ENCODE data around the gene NHEJ1.
"Not testable (repeated sequence)": the region's sequence is repeated elsewhere in the genome, so short reads cannot be mapped to it uniquely, and the experiment has no call there.

The NHEJ1 gene

GRCh38 chr2:219204425-219205164 is 44.0 kb upstream of the NHEJ1 start:
- FAIRE-seq (no peak), DNase-seq (ENCODE audit: insufficient read length, low spot score) (no peak)
- TF ChIP-seq POLR2AphosphoS5 (IDR thresholded peaks at IDR 0.05; ENCODE audit: low read depth, low read length) = no peak
- TF ChIP-seq POLR2A (IDR thresholded peaks at IDR 0.05; ENCODE audit: low read depth, low read length) = no peak
- no peak for TF ChIP-seq POU2F2 (IDR thresholded peaks at IDR 0.05; ENCODE audit: low read depth, low read length)
- no peak for TF ChIP-seq TAF1 (IDR thresholded peaks at IDR 0.05; ENCODE audit: low read depth, low read length)
- no peak for TF ChIP-seq SPI1 (IDR thresholded peaks at IDR 0.05; ENCODE audit: low read depth, low read length)
- no peak for TF ChIP-seq PAX5 (IDR thresholded peaks at IDR 0.05; ENCODE audit: insufficient read depth, low read length, severe bottlenecking)

GRCh38 chr2:219201331-219201730 is 40.7 kb upstream of the NHEJ1 start:
- DNase-seq (ENCODE audit: insufficient read length, low spot score); FAIRE-seq: not testable (repeated sequence)

GRCh38 chr2:219200502-219201326 is 40.1 kb upstream of the NHEJ1 start:
- DNase-seq (ENCODE audit: insufficient read length, low spot score); FAIRE-seq: not testable (repeated sequence)

- FAIRE-seq = no peak
- DNase-seq (ENCODE audit: insufficient read length, low spot score) = no peak
- TF ChIP-seq SPI1 (IDR thresholded peaks at IDR 0.05; ENCODE audit: low read depth, low read length) = no peak
- TF ChIP-seq POLR2AphosphoS5 (IDR thresholded peaks at IDR 0.05; ENCODE audit: low read depth, low read length) = no peak
- TF ChIP-seq POU2F2 (IDR thresholded peaks at IDR 0.05; ENCODE audit: low read depth, low read length) = no peak
- no peak for TF ChIP-seq POLR2A (IDR thresholded peaks at IDR 0.05; ENCODE audit: low read depth, low read length)
- no peak for TF ChIP-seq TAF1 (IDR thresholded peaks at IDR 0.05; ENCODE audit: low read depth, low read length)
- no peak for TF ChIP-seq PAX5 (IDR thresholded peaks at IDR 0.05; ENCODE audit: insufficient read depth, low read length, severe bottlenecking)
Measured at GRCh38 chr2:219199470-219200211, 39.0 kb upstream of the NHEJ1 start.

GRCh38 chr2:219198974-219199373 is 38.4 kb upstream of the NHEJ1 start:
- TF ChIP-seq POLR2A (IDR thresholded peaks at IDR 0.05; ENCODE audit: low read depth, low read length) (no peak), TAF1 (IDR thresholded peaks at IDR 0.05; ENCODE audit: low read depth, low read length) (no peak), SPI1 (IDR thresholded peaks at IDR 0.05; ENCODE audit: low read depth, low read length) (no peak), POLR2AphosphoS5 (IDR thresholded peaks at IDR 0.05; ENCODE audit: low read depth, low read length) (no peak), PAX5 (IDR thresholded peaks at IDR 0.05; ENCODE audit: insufficient read depth, low read length, severe bottlenecking) (no peak), POU2F2 (IDR thresholded peaks at IDR 0.05; ENCODE audit: low read depth, low read length) (no peak)
- FAIRE-seq (no peak), DNase-seq (ENCODE audit: insufficient read length, low spot score) (no peak)

GRCh38 chr2:219197388-219197787 is 36.8 kb upstream of the NHEJ1 start:
- FAIRE-seq = no peak
- TF ChIP-seq POLR2A (IDR thresholded peaks at IDR 0.05; ENCODE audit: low read depth, low read length) = no peak
- TF ChIP-seq POLR2AphosphoS5 (IDR thresholded peaks at IDR 0.05; ENCODE audit: low read depth, low read length) = no peak
- TF ChIP-seq SPI1 (IDR thresholded peaks at IDR 0.05; ENCODE audit: low read depth, low read length) = no peak
- TF ChIP-seq PAX5 (IDR thresholded peaks at IDR 0.05; ENCODE audit: insufficient read depth, low read length, severe bottlenecking) = no peak
- no peak for TF ChIP-seq TAF1 (IDR thresholded peaks at IDR 0.05; ENCODE audit: low read depth, low read length)
- no peak for TF ChIP-seq POU2F2 (IDR thresholded peaks at IDR 0.05; ENCODE audit: low read depth, low read length)
- no peak for DNase-seq (ENCODE audit: insufficient read length, low spot score)

- no peak for DNase-seq (ENCODE audit: insufficient read length, low spot score)
- TF ChIP-seq SPI1 (IDR thresholded peaks at IDR 0.05; ENCODE audit: low read depth, low read length) (peak; percentile 75), POLR2AphosphoS5 (IDR thresholded peaks at IDR 0.05; ENCODE audit: low read depth, low read length) (no peak), TAF1 (IDR thresholded peaks at IDR 0.05; ENCODE audit: low read depth, low read length) (no peak), POLR2A (IDR thresholded peaks at IDR 0.05; ENCODE audit: low read depth, low read length) (no peak), PAX5 (IDR thresholded peaks at IDR 0.05; ENCODE audit: insufficient read depth, low read length, severe bottlenecking) (no peak)
- FAIRE-seq = peak; percentile 59
Measured at GRCh38 chr2:219186754-219187456, 26.3 kb upstream of the NHEJ1 start.

- DNase-seq (ENCODE audit: insufficient read length, low spot score) = no peak
- no peak for TF ChIP-seq POU2F2 (IDR thresholded peaks at IDR 0.05; ENCODE audit: low read depth, low read length)
- TF ChIP-seq POLR2A (IDR thresholded peaks at IDR 0.05; ENCODE audit: low read depth, low read length) = no peak
- TF ChIP-seq TAF1 (IDR thresholded peaks at IDR 0.05; ENCODE audit: low read depth, low read length) = no peak
- TF ChIP-seq PAX5 (IDR thresholded peaks at IDR 0.05; ENCODE audit: insufficient read depth, low read length, severe bottlenecking) = no peak
- no peak for TF ChIP-seq POLR2AphosphoS5 (IDR thresholded peaks at IDR 0.05; ENCODE audit: low read depth, low read length)
- TF ChIP-seq SPI1 (IDR thresholded peaks at IDR 0.05; ENCODE audit: low read depth, low read length) = no peak
- no peak for FAIRE-seq
Measured at GRCh38 chr2:219184121-219184520, 23.5 kb upstream of the NHEJ1 start.

- FAIRE-seq (no peak), DNase-seq (ENCODE audit: insufficient read length, low spot score) (no peak)
- TF ChIP-seq POLR2AphosphoS5 (IDR thresholded peaks at IDR 0.05; ENCODE audit: low read depth, low read length) (no peak), POLR2A (IDR thresholded peaks at IDR 0.05; ENCODE audit: low read depth, low read length) (no peak), PAX5 (IDR thresholded peaks at IDR 0.05; ENCODE audit: insufficient read depth, low read length, severe bottlenecking) (no peak), POU2F2 (IDR thresholded peaks at IDR 0.05; ENCODE audit: low read depth, low read length) (no peak), TAF1 (IDR thresholded peaks at IDR 0.05; ENCODE audit: low read depth, low read length) (no peak), SPI1 (IDR thresholded peaks at IDR 0.05; ENCODE audit: low read depth, low read length) (no peak)
Measured at GRCh38 chr2:219183151-219183772, 22.6 kb upstream of the NHEJ1 start.

Measured in GM12891 (cell line).